HG03066 (cell line): ENCODE data around the gene CHRM3.
"Not testable (repeated sequence)": the region's sequence is repeated elsewhere in the genome, so short reads cannot be mapped to it uniquely, and the experiment has no call there.

Experiments
- ATAC-seq: cut with Tn5 transposase; IDR thresholded peaks from one replicate; pipeline ENCODE4 v1.9.1; 2021; ENCODE audit warnings: low read depth; ENCODE audit not compliant: unreplicated experiment

CHRM3 gene

GRCh38 chr1:239386453-239387303 is at the start of gene CHRM3:
Gene CHRM3, plus strand, starts transcription at chr1:239386568. Its CDS starts 520,884 bp downstream, at chr1:239907452.
- no peak for ATAC-seq

- no peak for ATAC-seq
These were observed 48.5 kb upstream of the CHRM3 start for GRCh38 chr1:239337799-239338430.

- no peak for ATAC-seq
These were observed 38.6 kb upstream of the CHRM3 start for GRCh38 chr1:239347776-239348175.

- ATAC-seq, result no peak
These were observed 37.6 kb upstream of the CHRM3 start for GRCh38 chr1:239348635-239349353.

- ATAC-seq, result no peak
These were observed 36.7 kb upstream of the CHRM3 start for GRCh38 chr1:239349699-239350098.

- ATAC-seq, result no peak
These were observed 32.8 kb upstream of the CHRM3 start for GRCh38 chr1:239353536-239353935.

GRCh38 chr1:239354231-239354630 is 32.1 kb upstream of the CHRM3 start:
- no peak for ATAC-seq

GRCh38 chr1:239357867-239358266 is 28.5 kb upstream of the CHRM3 start:
- ATAC-seq, result no peak

GRCh38 chr1:239361403-239361802 is 25.0 kb upstream of the CHRM3 start:
- no peak for ATAC-seq

GRCh38 chr1:239363930-239364329 is 22.4 kb upstream of the CHRM3 start:
- no peak for ATAC-seq

- ATAC-seq, result no peak
These were observed 19.1 kb upstream of the CHRM3 start for GRCh38 chr1:239367196-239367810.

- no peak for ATAC-seq
These were observed 17.8 kb upstream of the CHRM3 start for GRCh38 chr1:239368436-239369109.

- not testable (repeated sequence) for ATAC-seq
These were observed 15.5 kb upstream of the CHRM3 start for GRCh38 chr1:239370869-239371268.

GRCh38 chr1:239382666-239383065 is 3.7 kb upstream of the CHRM3 start:
- ATAC-seq, result no peak

- ATAC-seq, result no peak
These were observed 2.7 kb upstream of the CHRM3 start for GRCh38 chr1:239383714-239384113.

- ATAC-seq, result no peak
These were observed 1.2 kb downstream of the CHRM3 start for GRCh38 chr1:239387304-239388158.

- no peak for ATAC-seq
These were observed 1.8 kb downstream of the CHRM3 start for GRCh38 chr1:239388159-239388485.

GRCh38 chr1:239388578-239388977 is 2.2 kb downstream of the CHRM3 start:
- ATAC-seq, result no peak

GRCh38 chr1:239389703-239390102 is 3.3 kb downstream of the CHRM3 start:
- ATAC-seq, result no peak

- ATAC-seq, result no peak
These were observed 5.9 kb downstream of the CHRM3 start for GRCh38 chr1:239392271-239392670.
